ENCODE results near the gene ERRFI1. TPM values are rescaled to one million over a fixed set of nuclear protein-coding genes. Genes with fewer than 3 reads are reported as not detected.

Gene ERRFI1
- total and polyA plus RNA-seq, 4 donors = 33.3 to 258 (median 120) TPM

DNA sequence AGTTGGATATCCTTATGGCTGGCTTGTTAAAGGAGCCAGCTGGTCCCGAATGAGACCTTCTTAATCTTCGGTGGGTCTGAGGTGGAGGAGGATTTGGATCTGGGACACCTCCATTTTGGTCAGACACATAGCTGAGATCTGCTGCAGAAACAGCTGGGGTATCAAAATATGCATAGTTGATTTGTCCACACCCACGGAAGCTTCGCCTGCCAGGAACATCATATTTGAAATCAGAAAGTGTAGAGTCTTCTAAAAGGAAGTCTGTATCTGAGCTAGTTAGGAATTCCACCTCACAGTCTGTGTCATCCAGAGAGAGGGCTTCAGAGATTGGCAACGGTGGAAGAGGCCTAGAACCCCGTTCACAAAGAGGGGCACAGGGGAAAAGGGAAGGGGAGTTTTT, 12.3 kb downstream of the ERRFI1 start:
- Histone ChIP-seq H3K4me1 (ENCODE audit: control insufficient read depth in 1 of 2, insufficient read depth in 2 of 2, low read length in 2 of 2) (peaks cover 3 to 15% of the 10 kb centered on the region in 2 donors), H3K27me3 (ENCODE audit: control insufficient read depth in 1 of 2, insufficient read depth in 2 of 2, low read length in 1 of 2) (no peaks in the 10 kb centered on the region), H3K9me3 (ENCODE audit: control insufficient read depth, low read length) (no peaks in the 10 kb centered on the region), H3K36me3 (ENCODE audit: control insufficient read depth in 1 of 2, insufficient read depth in 2 of 2, low read length in 1 of 2) (peaks cover 5% of the 10 kb centered on the region in 2 donors), H3K27ac (ENCODE audit: low read depth in 1 of 2, low read length in 2 of 2) (no peak overlapping the region), H3K4me3 (ENCODE audit: low read length in 2 of 2) (no peak overlapping the region)
- 68 to 79% methylated on average over 6 of the region's 6 CpGs for WGBS, 2 donors
- no peak for ATAC-seq (ENCODE audit: low FRiP score)
- DNase-seq = no peak
- intact Hi-C loops (cut with DNase I) = no loop called here

DNA sequence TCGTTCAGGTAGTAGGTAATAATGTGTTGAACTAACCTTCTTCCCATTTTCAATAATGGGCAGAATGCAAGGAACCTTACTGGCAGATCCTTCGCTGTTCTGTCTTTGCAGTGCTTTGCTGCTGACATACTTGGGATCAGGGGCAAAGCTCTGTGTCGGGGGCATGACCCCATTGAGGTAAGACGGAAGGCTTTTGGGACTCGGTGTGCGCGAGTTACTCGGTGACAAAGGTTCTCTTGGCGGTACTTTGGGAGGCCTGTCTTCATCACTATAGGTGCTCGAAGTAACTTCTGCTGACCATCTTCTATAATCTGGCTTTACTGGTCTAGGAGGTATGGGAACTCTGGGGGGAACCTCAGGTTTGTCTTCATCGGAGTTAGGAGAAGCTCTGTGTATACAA, 12.7 kb downstream of the ERRFI1 start:
- DNase-seq = no peak
- H3K4me3 ChIP-seq (ENCODE audit: low read length in 2 of 2) = no peak overlapping the region
- intact Hi-C loops (cut with DNase I) = no loop called here
- no peak overlapping the region for H3K27ac ChIP-seq (ENCODE audit: low read depth in 1 of 2, low read length in 2 of 2)
- no peak for ATAC-seq (ENCODE audit: low FRiP score)
- H3K4me1 ChIP-seq (ENCODE audit: control insufficient read depth in 1 of 2, insufficient read depth in 2 of 2, low read length in 2 of 2) = peaks cover 3 to 15% of the 10 kb centered on the region in 2 donors
- peaks cover 5% of the 10 kb centered on the region in 2 donors for H3K36me3 ChIP-seq (ENCODE audit: control insufficient read depth in 1 of 2, insufficient read depth in 2 of 2, low read length in 1 of 2)
- WGBS, 2 donors = 86 to 89% methylated on average over 11 of the region's 11 CpGs
- no peaks in the 10 kb centered on the region for H3K9me3 ChIP-seq (ENCODE audit: control insufficient read depth, low read length)
- H3K27me3 ChIP-seq (ENCODE audit: control insufficient read depth in 1 of 2, insufficient read depth in 2 of 2, low read length in 1 of 2) = no peaks in the 10 kb centered on the region

- 81 to 90% methylated on average over 4 of the region's 4 CpGs for WGBS, 2 donors
- ATAC-seq (ENCODE audit: low FRiP score) = no peak
- no peak for DNase-seq
- no peak overlapping the region for H3K27ac ChIP-seq (ENCODE audit: low read depth in 1 of 2, low read length in 2 of 2)
- peaks cover 3 to 15% of the 10 kb centered on the region in 2 donors for H3K4me1 ChIP-seq (ENCODE audit: control insufficient read depth in 1 of 2, insufficient read depth in 2 of 2, low read length in 2 of 2)
- H3K9me3 ChIP-seq (ENCODE audit: control insufficient read depth, low read length) = no peaks in the 10 kb centered on the region
- intact Hi-C loops (cut with DNase I) = no loop called here
- H3K36me3 ChIP-seq (ENCODE audit: control insufficient read depth in 1 of 2, insufficient read depth in 2 of 2, low read length in 1 of 2) = peaks cover 5% of the 10 kb centered on the region in 2 donors
- no peaks in the 10 kb centered on the region for H3K27me3 ChIP-seq (ENCODE audit: control insufficient read depth in 1 of 2, insufficient read depth in 2 of 2, low read length in 1 of 2)
- H3K4me3 ChIP-seq (ENCODE audit: low read length in 2 of 2) = no peak overlapping the region
Measured at GRCh38 chr1:8012955-8013354, 13.2 kb downstream of the ERRFI1 start.

DNA sequence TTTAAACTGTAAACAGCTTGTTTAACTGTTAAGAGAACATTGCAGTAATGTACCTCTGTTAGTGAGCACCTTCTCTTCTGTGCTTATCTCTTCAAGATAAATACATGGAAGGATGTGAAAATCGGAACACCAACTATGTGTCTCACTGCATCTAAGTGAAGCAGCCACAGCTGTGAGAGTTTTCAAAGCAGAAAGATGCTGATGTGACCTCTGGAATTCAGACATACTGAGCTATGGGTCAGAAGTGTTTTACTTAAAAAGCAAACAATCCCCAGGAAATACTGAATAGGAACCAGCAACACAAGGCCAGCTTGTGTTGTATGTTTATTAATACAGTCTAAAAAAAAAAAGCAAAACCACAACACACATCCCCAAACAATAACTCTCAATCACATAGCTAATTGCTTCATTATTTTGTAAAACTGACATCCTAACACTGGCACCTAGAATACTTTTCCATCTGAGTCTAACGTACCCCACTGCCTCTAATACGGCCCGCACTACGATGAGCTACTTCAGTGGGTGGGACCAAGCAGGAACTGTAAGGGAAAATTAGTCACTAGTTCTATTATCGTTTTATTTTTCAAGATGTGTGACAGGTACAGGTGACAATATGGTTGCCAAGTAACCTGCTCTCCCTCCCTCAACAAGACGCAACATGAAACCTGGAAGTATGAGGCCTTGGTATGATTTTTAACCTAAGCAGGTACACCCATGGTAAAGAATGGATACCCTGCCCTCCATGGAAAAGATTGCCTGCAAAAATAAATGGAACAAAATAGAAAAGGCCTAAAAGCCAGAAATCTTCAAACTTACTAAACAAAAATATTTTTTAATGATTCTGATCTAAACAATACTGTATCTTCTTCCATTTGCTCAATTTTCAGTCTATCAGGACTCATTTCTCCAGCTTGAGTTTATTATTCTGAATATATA, 13.9 kb downstream of the ERRFI1 start:
- Histone ChIP-seq H3K36me3 (ENCODE audit: control insufficient read depth in 1 of 2, insufficient read depth in 2 of 2, low read length in 1 of 2) (peaks cover 5% of the 10 kb centered on the region in 2 donors), H3K4me1 (ENCODE audit: control insufficient read depth in 1 of 2, insufficient read depth in 2 of 2, low read length in 2 of 2) (peaks cover 3 to 15% of the 10 kb centered on the region in 2 donors), H3K9me3 (ENCODE audit: control insufficient read depth, low read length) (no peaks in the 10 kb centered on the region), H3K27me3 (ENCODE audit: control insufficient read depth in 1 of 2, insufficient read depth in 2 of 2, low read length in 1 of 2) (no peaks in the 10 kb centered on the region), H3K4me3 (ENCODE audit: low read length in 2 of 2) (no peak overlapping the region), H3K27ac (ENCODE audit: low read depth in 1 of 2, low read length in 2 of 2) (no peak overlapping the region)
- DNase-seq (no peak), ATAC-seq (ENCODE audit: low FRiP score) (no peak)
- intact Hi-C loops (cut with DNase I) = no loop called here
- 69 to 76% methylated on average over 7 of the region's 7 CpGs for WGBS, 2 donors

DNA sequence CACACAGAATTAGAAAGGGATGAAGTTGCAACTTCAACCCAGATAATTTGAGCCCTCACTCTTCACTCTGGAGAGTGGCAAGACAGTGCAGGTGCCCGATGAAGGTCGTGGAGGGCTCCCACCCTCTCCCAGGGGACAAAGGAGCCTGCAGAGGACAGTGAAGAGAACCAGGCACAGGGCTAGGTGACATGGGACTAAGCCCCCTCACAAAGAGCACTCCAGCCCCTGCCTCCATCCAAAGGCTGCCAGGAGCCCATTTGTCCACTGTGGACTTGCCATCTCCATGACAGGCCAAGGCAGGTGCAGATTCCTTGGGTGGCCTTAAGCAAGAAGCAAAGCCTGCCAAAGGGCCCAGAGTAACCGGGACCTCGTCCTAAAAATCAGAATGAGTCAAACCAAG, 15.1 kb downstream of the ERRFI1 start:
- DNase-seq (no peak), ATAC-seq (ENCODE audit: low FRiP score) (no peak)
- peaks cover 5% of the 10 kb centered on the region in 2 donors for H3K36me3 ChIP-seq (ENCODE audit: control insufficient read depth in 1 of 2, insufficient read depth in 2 of 2, low read length in 1 of 2)
- H3K27me3 ChIP-seq (ENCODE audit: control insufficient read depth in 1 of 2, insufficient read depth in 2 of 2, low read length in 1 of 2) = no peaks in the 10 kb centered on the region
- peaks cover 3 to 8% of the 10 kb centered on the region in 2 donors for H3K4me1 ChIP-seq (ENCODE audit: control insufficient read depth in 1 of 2, insufficient read depth in 2 of 2, low read length in 2 of 2)
- H3K9me3 ChIP-seq (ENCODE audit: control insufficient read depth, low read length) = no peaks in the 10 kb centered on the region
- WGBS, 2 donors = 62 to 65% methylated on average over 4 of the region's 4 CpGs
- intact Hi-C loops (cut with DNase I) = no loop called here
- H3K27ac ChIP-seq (ENCODE audit: low read depth in 1 of 2, low read length in 2 of 2) = no peak overlapping the region
- no peak overlapping the region for H3K4me3 ChIP-seq (ENCODE audit: low read length in 2 of 2)

GRCh38 chr1:8010080-8010664, 15.9 kb downstream of the ERRFI1 start:
- H3K4me3 ChIP-seq (ENCODE audit: low read length in 2 of 2) = no peak overlapping the region
- intact Hi-C loops (cut with DNase I) = no loop called here
- H3K4me1 ChIP-seq (ENCODE audit: control insufficient read depth in 1 of 2, insufficient read depth in 2 of 2, low read length in 2 of 2) = peaks cover 0 to under 1% of the 10 kb centered on the region in 2 donors
- 79 to 82% methylated on average over 8 of the region's 8 CpGs for WGBS, 2 donors
- H3K9me3 ChIP-seq (ENCODE audit: control insufficient read depth, low read length) = no peaks in the 10 kb centered on the region
- ATAC-seq (ENCODE audit: low FRiP score) (no peak), DNase-seq (no peak)
- H3K27me3 ChIP-seq (ENCODE audit: control insufficient read depth in 1 of 2, insufficient read depth in 2 of 2, low read length in 1 of 2) = no peaks in the 10 kb centered on the region
- H3K27ac ChIP-seq (ENCODE audit: low read depth in 1 of 2, low read length in 2 of 2) = no peak overlapping the region
- H3K36me3 ChIP-seq (ENCODE audit: control insufficient read depth in 1 of 2, insufficient read depth in 2 of 2, low read length in 1 of 2) = peaks cover 5% of the 10 kb centered on the region in 2 donors

GRCh38 chr1:8009043-8010002, 16.8 kb downstream of the ERRFI1 start:
- Histone ChIP-seq H3K9me3 (ENCODE audit: control insufficient read depth, low read length) (no peaks in the 10 kb centered on the region), H3K4me3 (ENCODE audit: low read length in 2 of 2) (no peak overlapping the region), H3K27me3 (ENCODE audit: control insufficient read depth in 1 of 2, insufficient read depth in 2 of 2, low read length in 1 of 2) (no peaks in the 10 kb centered on the region), H3K27ac (ENCODE audit: low read depth in 1 of 2, low read length in 2 of 2) (no peak overlapping the region), H3K36me3 (ENCODE audit: control insufficient read depth in 1 of 2, insufficient read depth in 2 of 2, low read length in 1 of 2) (peaks cover 4 to 5% of the 10 kb centered on the region in 2 donors), H3K4me1 (ENCODE audit: control insufficient read depth in 1 of 2, insufficient read depth in 2 of 2, low read length in 2 of 2) (peaks cover 0 to 2% of the 10 kb centered on the region in 2 donors)
- ATAC-seq (ENCODE audit: low FRiP score) (no peak), DNase-seq (no peak)
- intact Hi-C loops (cut with DNase I) = no loop called here
- WGBS, 2 donors = 94 to 95% methylated on average over 18 of the region's 18 CpGs

All from aorta (tissue), 5 donors.